HG03432 (cell line): ENCODE results near the gene ADAD2.

Experiments
- ATAC-seq: cut with Tn5 transposase; IDR thresholded peaks from one replicate; pipeline ENCODE4 v1.9.1; 2021; ENCODE audit warnings: mild to moderate bottlenecking, moderate library complexity; ENCODE audit not compliant: unreplicated experiment

The ADAD2 gene

GRCh38 chr16:84244728-84245127 is 53.8 kb downstream of the ADAD2 start:
- ATAC-seq, result no peak

DNA sequence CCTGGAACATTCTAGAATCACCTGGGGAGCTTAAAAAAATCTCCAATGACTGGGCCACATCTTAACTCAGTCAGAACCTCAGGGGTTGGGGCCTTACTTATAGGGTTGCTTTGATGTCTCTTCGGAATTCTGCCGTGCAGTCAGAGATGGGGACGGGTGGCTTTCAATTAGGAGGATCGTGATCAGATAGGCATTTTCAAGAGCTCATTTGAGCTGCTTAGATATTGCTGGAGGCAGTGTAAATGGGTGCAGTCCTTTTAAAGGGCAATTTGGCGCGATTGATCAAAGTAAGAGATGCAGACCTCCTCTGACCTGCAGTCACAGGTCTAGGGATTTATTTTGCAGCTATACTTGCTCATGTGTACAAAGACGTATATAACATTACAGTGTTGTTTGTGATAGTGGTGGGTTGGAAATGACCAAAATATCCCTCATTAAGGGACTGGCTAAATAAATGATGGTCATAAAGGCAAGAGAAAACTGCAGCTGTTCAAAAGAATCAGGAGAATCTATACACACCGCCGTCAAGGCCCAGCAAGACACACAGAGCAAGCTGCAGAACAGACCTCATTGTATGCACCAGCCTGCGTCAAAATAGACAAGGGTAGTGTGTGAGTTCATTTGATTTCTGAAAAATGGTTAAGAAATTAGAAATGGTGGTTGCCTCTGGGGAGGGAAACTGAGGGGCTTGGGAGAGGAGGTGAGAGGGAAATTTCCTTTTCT is 55.2 kb downstream of the ADAD2 start:
- ATAC-seq, result no peak

- ATAC-seq, result no peak
These were observed 55.7 kb downstream of the ADAD2 start for GRCh38 chr16:84246679-84247077.
